Natural killer cell (primary cell): ENCODE results near the gene CLPTM1. TPM values are rescaled to one million over a fixed set of nuclear protein-coding genes. Genes with fewer than 3 reads are reported as not detected.

Experiments used
- ATAC-seq, 3 donors: fragments of 150-1000 bp in 2 of 3; fragments of 200-7000 bp in 1 of 3; cut with Tn5 transposase; 1 replicate in 1 of 3; 2 replicates in 2 of 3; pipeline ENCODE4 v1.10.0; 2021; ENCODE audit warnings: mild to moderate bottlenecking in 2 of 3, moderate library complexity in 2 of 3
- DNase-seq, 2 donors: peaks; one replicate each; pipeline versions ENCODE4 v3.0.0 to v3.0.0-alpha.2; 2013 to 2021; ENCODE audit warnings: mixed read lengths in 1 of 2
- H3K27ac ChIP-seq: one replicate; pipeline ENCODE4 v1.5.1; 2013; ENCODE audit warnings: mild to moderate bottlenecking, low read length
- H3K27me3 ChIP-seq: one replicate; pipeline ENCODE4 v1.6.1; 2013; ENCODE audit warnings: low read length; ENCODE audit not compliant: control insufficient read depth, insufficient read depth
- H3K36me3 ChIP-seq: one replicate; pipeline ENCODE4 v1.6.1; 2013; ENCODE audit warnings: low read length; ENCODE audit not compliant: control insufficient read depth, insufficient read depth
- H3K4me1 ChIP-seq: one replicate; pipeline ENCODE4 v1.6.1; 2013; ENCODE audit warnings: low read length; ENCODE audit not compliant: control insufficient read depth, insufficient read depth
- H3K4me3 ChIP-seq: one replicate; pipeline ENCODE4 v1.5.1; 2013; ENCODE audit warnings: low read length
- H3K9me3 ChIP-seq: one replicate; pipeline ENCODE4 v1.6.1; 2013; ENCODE audit warnings: low read length; ENCODE audit not compliant: control insufficient read depth, insufficient read depth
- H3K27ac Mint-ChIP-seq, 2 donors: one replicate each; pipeline ENCODE4 v1.8.0; 2022; ENCODE audit warnings: mild to moderate bottlenecking in 2 of 2, mixed read lengths in 2 of 2, moderate library complexity in 1 of 2
- H3K27me3 Mint-ChIP-seq, 2 donors: one replicate each; pipeline ENCODE4 v1.8.0; 2022; ENCODE audit warnings: low read depth in 2 of 2, mixed read lengths in 2 of 2
- H3K36me3 Mint-ChIP-seq: one replicate; pipeline ENCODE4 v1.8.0; 2022; ENCODE audit warnings: mixed read lengths
- H3K4me1 Mint-ChIP-seq, 2 donors: one replicate each; pipeline ENCODE4 v1.8.0; 2022; ENCODE audit warnings: mixed read lengths in 2 of 2
- H3K4me3 Mint-ChIP-seq: one replicate; pipeline ENCODE4 v1.8.0; 2022; ENCODE audit warnings: mild to moderate bottlenecking, moderate library complexity, mixed read lengths
- H3K9me3 Mint-ChIP-seq, 2 donors: one replicate each; pipeline ENCODE4 v1.8.0; 2022; ENCODE audit warnings: mixed read lengths in 2 of 2
- WGBS: methylation state at CpG from one replicate; pipeline ENCODE4 v1.1.7; 2013; ENCODE audit warnings: missing lambda C conversion rate; ENCODE audit not compliant: insufficient coverage; 5-methylcytosine and 5-hydroxymethylcytosine counted together
- intact Hi-C: fragments of 100-400 bp; cut with micrococcal nuclease; formaldehyde crosslinking; loops from one replicate; pipeline ENCODE4 v1.14.2; 2022
- total RNA-seq, 4 donors: library from RNA; stranded (reverse); fragments of 120-200 nt in 1 of 4; gene quantifications; one replicate each; pipeline versions ENCODE4 v1.2.3 to v1.2.4, GENCODE V29; 2013 to 2022
- TF ChIP-seq, protein P1 (sequence below): fragments of 200-600 bp; IDR thresholded peaks from one replicate; pipeline ENCODE4 v1.8.0; 2022; ENCODE audit warnings: antibody characterized with exemption

Gene CLPTM1
- total RNA-seq, 3 donors from 2014 or later (not counting 1 experiment from before 2014, with no cell fraction given): 97.1 to 125 (median 120) TPM

DNA sequence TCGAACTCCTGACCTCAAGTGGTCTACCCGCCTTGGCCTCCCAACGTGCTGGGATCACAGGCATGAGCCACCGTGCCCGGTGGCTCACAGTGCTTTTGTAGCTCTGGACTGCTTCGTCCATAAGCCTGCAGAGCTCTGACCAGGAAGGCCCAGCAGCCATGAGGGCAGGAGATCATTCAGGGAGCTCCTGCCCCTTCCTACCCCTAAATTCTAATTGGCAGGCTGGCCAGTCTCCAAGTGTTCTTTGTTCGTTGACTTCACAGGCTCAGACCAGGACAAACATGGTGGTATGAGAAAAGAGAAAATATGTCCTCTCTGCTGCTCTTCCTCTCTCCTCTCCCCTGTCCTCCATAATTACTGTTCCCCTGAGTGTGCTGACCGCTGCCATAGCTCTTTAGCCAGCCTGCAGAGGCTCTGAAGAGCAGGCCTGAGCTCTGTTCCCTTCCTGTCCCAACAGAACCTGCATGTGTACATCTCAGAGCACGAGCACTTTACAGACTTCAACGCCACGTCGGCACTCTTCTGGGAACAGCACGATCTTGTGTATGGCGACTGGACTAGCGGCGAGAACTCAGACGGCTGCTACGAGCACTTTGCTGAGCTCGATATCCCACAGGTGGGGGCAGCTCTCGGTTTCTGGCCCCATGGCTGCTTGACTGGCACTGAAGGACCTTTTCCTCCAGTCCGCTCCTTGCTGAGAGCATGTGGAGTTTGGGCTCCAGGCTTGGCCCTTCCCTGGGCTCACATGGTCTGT lies 19.0 kb downstream of the CLPTM1 start:
- no peaks in the 10 kb centered on the region for H3K9me3 ChIP-seq
- no peak for DNase-seq
- Mint-ChIP-seq H3K27me3 (no peaks in the 10 kb centered on the region), H3K4me1 (peaks cover 0 to 5% of the 10 kb centered on the region in 2 donors), H3K9me3 (no peaks in the 10 kb centered on the region), H3K27ac (no peak overlapping the region), H3K36me3 (no peaks in the 10 kb centered on the region), H3K4me3 (no peak overlapping the region)
- H3K36me3 ChIP-seq: peaks cover 56% of the 10 kb centered on the region
- ATAC-seq: no peak
- WGBS: 96% methylated on average over 20 of the region's 21 CpGs
- no peak overlapping the region for H3K27ac ChIP-seq
- no peak overlapping the region for H3K4me3 ChIP-seq
- no peaks in the 10 kb centered on the region for H3K27me3 ChIP-seq
- H3K4me1 ChIP-seq: no peaks in the 10 kb centered on the region
- intact Hi-C loops: no loop called here
- TF ChIP-seq, protein P1, sequence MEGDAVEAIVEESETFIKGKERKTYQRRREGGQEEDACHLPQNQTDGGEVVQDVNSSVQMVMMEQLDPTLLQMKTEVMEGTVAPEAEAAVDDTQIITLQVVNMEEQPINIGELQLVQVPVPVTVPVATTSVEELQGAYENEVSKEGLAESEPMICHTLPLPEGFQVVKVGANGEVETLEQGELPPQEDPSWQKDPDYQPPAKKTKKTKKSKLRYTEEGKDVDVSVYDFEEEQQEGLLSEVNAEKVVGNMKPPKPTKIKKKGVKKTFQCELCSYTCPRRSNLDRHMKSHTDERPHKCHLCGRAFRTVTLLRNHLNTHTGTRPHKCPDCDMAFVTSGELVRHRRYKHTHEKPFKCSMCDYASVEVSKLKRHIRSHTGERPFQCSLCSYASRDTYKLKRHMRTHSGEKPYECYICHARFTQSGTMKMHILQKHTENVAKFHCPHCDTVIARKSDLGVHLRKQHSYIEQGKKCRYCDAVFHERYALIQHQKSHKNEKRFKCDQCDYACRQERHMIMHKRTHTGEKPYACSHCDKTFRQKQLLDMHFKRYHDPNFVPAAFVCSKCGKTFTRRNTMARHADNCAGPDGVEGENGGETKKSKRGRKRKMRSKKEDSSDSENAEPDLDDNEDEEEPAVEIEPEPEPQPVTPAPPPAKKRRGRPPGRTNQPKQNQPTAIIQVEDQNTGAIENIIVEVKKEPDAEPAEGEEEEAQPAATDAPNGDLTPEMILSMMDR: no peak

DNA sequence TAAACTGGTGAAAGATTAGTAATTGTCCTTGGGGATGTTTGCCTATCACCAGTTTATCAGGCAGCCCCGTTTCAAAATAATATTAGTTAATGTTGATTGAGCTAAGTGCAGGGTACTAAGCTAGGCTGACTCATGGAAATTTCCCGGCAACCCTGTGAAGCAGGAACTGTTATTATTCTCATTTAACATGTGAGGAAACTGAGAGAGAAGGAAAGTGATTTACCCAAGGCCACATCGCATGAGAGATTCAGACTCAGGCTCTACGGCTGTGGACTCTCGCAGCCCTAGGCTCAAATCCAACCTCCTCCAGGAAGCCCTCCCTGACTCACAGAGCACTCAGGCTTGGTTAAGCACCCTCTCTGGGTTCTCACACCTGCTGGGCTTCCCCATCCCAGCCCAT lies 19.7 kb downstream of the CLPTM1 start:
- Histone ChIP-seq H3K27ac (no peak overlapping the region), H3K27me3 (no peaks in the 10 kb centered on the region), H3K4me1 (no peaks in the 10 kb centered on the region), H3K9me3 (no peaks in the 10 kb centered on the region), H3K4me3 (no peak overlapping the region), H3K36me3 (peaks cover 61% of the 10 kb centered on the region)
- Mint-ChIP-seq H3K36me3 (no peaks in the 10 kb centered on the region), H3K27me3 (no peaks in the 10 kb centered on the region), H3K4me3 (no peak overlapping the region), H3K27ac (no peak overlapping the region), H3K4me1 (peaks cover 0 to 3% of the 10 kb centered on the region in 2 donors), H3K9me3 (no peaks in the 10 kb centered on the region)
- 91% methylated on average over 5 of the region's 5 CpGs for WGBS
- intact Hi-C loops: no loop called here
- ATAC-seq: no peak
- DNase-seq: no peak
- TF ChIP-seq, protein P1: no peak

DNA sequence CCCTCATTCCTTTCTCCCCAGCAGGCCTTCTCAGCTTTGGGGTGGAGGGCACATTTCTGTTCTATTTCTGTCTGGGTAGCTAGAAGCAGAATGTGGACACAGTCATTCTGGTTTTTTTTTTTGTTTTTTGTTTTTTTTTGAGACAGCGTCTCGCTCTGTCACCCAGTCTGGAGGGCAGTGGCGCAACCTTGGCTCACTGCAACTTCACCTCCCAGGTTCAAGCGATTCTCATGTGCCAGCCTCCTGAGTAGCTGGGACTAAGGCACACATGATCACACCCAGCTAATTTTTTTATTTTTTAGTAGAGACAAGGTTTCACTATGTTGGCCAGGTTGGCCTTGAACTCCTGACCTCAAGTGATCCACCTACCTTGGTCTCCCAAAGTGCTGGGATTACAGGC lies 20.3 kb downstream of the CLPTM1 start:
- Mint-ChIP-seq H3K9me3 (no peaks in the 10 kb centered on the region), H3K27ac (no peak overlapping the region), H3K27me3 (no peaks in the 10 kb centered on the region), H3K4me1 (no peaks in the 10 kb centered on the region), H3K36me3 (no peaks in the 10 kb centered on the region), H3K4me3 (no peak overlapping the region)
- H3K4me3 ChIP-seq: no peak overlapping the region
- TF ChIP-seq, protein P1: no peak
- DNase-seq: no peak
- WGBS: 100% methylated on average over 4 of the region's 4 CpGs
- no peaks in the 10 kb centered on the region for H3K4me1 ChIP-seq
- peaks cover 60% of the 10 kb centered on the region for H3K36me3 ChIP-seq
- intact Hi-C loops: no loop called here
- ATAC-seq: no peak
- no peaks in the 10 kb centered on the region for H3K9me3 ChIP-seq
- no peak overlapping the region for H3K27ac ChIP-seq
- H3K27me3 ChIP-seq: no peaks in the 10 kb centered on the region

DNA sequence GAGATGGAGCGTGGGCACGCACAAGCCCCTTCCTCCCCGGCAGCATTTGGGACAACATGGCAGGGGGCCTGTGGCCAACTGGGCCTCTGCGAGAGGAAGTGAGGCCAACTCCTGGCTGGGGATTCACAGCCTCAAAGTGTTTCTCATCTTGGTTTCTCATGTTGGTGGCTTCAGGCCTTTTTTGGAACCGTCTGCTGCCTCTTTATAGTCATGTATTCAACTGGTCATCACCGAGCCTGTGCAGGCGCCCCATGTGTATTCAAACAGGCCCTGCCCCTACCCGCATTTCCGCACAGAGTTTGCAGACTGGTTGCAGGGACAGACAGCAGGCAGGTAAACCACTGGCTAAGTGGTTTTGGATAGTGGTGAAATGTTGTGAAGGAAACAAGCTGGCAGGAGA lies 28.8 kb downstream of the CLPTM1 start:
- Mint-ChIP-seq H3K36me3 (no peaks in the 10 kb centered on the region), H3K27ac (peak overlapping the region; percentile 93 to 94), H3K9me3 (no peaks in the 10 kb centered on the region), H3K4me3 (peak overlapping the region; percentile 78), H3K4me1 (peaks cover 10 to 22% of the 10 kb centered on the region in 2 donors), H3K27me3 (no peaks in the 10 kb centered on the region)
- DNase-seq (no peak), ATAC-seq (peak; percentile 64 to 90 (median 88))
- intact Hi-C loops: loop anchor here (1.0 kb wide), 1 partner anchor 32 kb away; no protein-coding TSS in a partner anchor
- TF ChIP-seq, protein P1: no peak
- WGBS: 80% methylated on average over 9 of the region's 9 CpGs
- Histone ChIP-seq H3K36me3 (peaks cover 62% of the 10 kb centered on the region), H3K4me1 (peaks cover 37% of the 10 kb centered on the region), H3K4me3 (no peak overlapping the region), H3K27me3 (no peaks in the 10 kb centered on the region), H3K27ac (peak overlapping the region; percentile 49), H3K9me3 (no peaks in the 10 kb centered on the region)
